Measurements from ENCODE around the gene GAGE13.
"Not testable (repeated sequence)": the region's sequence is repeated elsewhere in the genome, so short reads cannot be mapped to it uniquely, and the experiment has no call there.

The GAGE13 gene

GRCh38 chrX:49309401-49309981, 21.9 kb upstream of the GAGE13 start:
- DNase-seq (ENCODE audit: low read depth): peak; percentile 39

GRCh38 chrX:49310371-49310770, 21.0 kb upstream of the GAGE13 start:
- no peak for DNase-seq (ENCODE audit: low read depth)
- no peak overlapping the region for H3K4me3 ChIP-seq (replicated peaks; ENCODE audit: low read depth, low read length)
- TF ChIP-seq, protein P1, sequence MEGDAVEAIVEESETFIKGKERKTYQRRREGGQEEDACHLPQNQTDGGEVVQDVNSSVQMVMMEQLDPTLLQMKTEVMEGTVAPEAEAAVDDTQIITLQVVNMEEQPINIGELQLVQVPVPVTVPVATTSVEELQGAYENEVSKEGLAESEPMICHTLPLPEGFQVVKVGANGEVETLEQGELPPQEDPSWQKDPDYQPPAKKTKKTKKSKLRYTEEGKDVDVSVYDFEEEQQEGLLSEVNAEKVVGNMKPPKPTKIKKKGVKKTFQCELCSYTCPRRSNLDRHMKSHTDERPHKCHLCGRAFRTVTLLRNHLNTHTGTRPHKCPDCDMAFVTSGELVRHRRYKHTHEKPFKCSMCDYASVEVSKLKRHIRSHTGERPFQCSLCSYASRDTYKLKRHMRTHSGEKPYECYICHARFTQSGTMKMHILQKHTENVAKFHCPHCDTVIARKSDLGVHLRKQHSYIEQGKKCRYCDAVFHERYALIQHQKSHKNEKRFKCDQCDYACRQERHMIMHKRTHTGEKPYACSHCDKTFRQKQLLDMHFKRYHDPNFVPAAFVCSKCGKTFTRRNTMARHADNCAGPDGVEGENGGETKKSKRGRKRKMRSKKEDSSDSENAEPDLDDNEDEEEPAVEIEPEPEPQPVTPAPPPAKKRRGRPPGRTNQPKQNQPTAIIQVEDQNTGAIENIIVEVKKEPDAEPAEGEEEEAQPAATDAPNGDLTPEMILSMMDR (IDR thresholded peaks at IDR 0.05; ENCODE audit: low read length, missing control alignments): no peak

More at GRCh38 chrX:49309401-49309981, 21.9 kb upstream of the GAGE13 start:
- H3K4me3 ChIP-seq (replicated peaks; ENCODE audit: low read depth, low read length): peak overlapping the region; percentile 40
- TF ChIP-seq, protein P1 (IDR thresholded peaks at IDR 0.05; ENCODE audit: low read length, missing control alignments): no peak

DNA sequence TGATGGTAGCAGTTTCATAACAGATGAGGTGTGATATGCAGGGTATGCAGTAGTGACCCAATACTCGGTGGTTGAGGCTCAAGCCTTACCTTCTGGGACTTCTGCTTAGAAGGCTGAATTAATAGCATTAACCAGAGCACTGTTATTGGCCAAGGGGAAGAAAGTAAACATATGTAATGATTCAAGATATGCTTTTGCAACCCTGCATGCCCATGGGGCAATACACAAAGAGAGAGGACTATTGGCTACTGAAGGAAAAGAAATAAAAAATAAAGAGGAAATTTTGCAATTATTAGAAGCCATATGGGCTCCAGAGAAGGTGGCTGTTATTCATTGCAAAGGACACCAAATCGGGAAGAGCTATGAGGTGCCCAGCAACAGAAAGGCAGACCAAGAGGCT, 19.2 kb upstream of the GAGE13 start:
- no peak for DNase-seq (ENCODE audit: low read depth)
- TF ChIP-seq, protein P1 (IDR thresholded peaks at IDR 0.05; ENCODE audit: low read length, missing control alignments): no peak
- no peak overlapping the region for H3K4me3 ChIP-seq (replicated peaks; ENCODE audit: low read depth, low read length)

GRCh38 chrX:49316085-49316484, 15.3 kb upstream of the GAGE13 start:
- no peak for DNase-seq (ENCODE audit: low read depth)
- no peak overlapping the region for H3K4me3 ChIP-seq (replicated peaks; ENCODE audit: low read depth, low read length)
- TF ChIP-seq, protein P1 (IDR thresholded peaks at IDR 0.05; ENCODE audit: low read length, missing control alignments): no peak

GRCh38 chrX:49321737-49322136, 9.6 kb upstream of the GAGE13 start, which contains the start of gene GAGE12J:
Gene GAGE12J (plus strand): TSS chrX:49322037. CDS start chrX:49323194, 1,157 bp downstream.
- H3K4me3 ChIP-seq (replicated peaks; ENCODE audit: low read depth, low read length); DNase-seq (ENCODE audit: low read depth): not testable (repeated sequence)

- not testable (repeated sequence) for H3K4me3 ChIP-seq (replicated peaks; ENCODE audit: low read depth, low read length); DNase-seq (ENCODE audit: low read depth)
These were observed 9.1 kb upstream of the GAGE13 start for GRCh38 chrX:49322266-49322665.

DNA sequence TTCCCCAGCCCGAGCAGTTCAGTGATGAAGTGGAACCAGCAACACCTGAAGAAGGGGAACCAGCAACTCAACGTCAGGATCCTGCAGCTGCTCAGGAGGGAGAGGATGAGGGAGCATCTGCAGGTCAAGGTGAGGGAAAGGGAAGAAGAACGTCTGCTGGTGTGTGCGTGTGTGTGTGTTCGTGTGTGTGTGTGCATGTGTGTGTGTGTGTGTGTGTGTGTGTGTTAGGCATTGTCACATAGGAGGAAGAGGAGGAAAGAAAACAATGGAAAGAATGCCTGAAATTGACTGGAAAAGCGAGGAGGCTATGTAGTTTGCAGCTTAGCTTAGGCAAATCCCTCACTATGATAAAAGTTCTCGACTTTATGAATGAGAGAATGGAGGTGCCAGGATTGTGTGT, 7.6 kb upstream of the GAGE13 start:
- H3K4me3 ChIP-seq (replicated peaks; ENCODE audit: low read depth, low read length); DNase-seq (ENCODE audit: low read depth): not testable (repeated sequence)

DNA sequence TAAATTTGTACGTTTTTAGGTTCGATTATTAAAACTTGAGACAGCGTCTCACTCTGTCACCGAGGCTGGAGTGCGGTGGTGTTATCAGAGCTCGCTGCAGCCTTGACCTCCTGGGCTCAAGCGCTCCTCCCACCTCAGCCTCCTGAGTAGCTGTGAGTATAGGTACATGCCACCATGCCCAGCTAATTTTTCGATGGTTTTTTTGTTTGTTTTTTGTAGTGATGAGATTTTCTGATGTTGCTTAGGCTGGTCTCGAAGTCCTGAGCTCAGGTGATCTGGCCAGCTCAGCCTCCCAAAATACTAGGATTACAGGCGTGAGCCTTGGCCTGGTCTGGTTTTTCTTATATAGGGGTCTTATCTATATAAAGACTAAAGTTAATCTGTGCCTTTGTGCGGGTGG, 961 bp upstream of the GAGE13 start:
- H3K4me3 ChIP-seq (replicated peaks; ENCODE audit: low read depth, low read length): not testable (repeated sequence)

DNA sequence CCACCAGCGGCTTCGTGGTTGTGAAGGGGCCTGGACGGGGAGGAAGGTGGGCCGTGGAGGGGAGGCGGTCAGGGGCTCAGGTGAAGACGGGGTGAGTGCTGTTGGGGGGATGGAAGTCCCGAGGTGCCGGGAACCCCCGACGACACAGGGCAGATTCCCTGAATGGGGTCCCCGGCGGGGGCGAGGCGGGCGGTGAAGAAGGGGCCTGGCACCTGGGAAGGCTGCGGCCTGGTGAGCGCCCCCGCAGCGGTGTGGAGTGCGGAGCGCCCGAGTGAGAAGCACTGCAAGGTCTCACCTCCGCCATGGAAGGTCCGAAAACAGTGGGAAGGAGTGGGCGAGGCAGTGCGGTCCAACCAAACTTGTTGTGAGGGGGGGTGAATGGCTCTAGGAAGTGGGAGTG, 459 bp downstream of the GAGE13 start:
- H3K4me3 ChIP-seq (replicated peaks; ENCODE audit: low read depth, low read length); DNase-seq (ENCODE audit: low read depth): not testable (repeated sequence)

More for the DNA sequence above, 961 bp upstream of the GAGE13 start:
- not testable (repeated sequence) for DNase-seq (ENCODE audit: low read depth)

DNA sequence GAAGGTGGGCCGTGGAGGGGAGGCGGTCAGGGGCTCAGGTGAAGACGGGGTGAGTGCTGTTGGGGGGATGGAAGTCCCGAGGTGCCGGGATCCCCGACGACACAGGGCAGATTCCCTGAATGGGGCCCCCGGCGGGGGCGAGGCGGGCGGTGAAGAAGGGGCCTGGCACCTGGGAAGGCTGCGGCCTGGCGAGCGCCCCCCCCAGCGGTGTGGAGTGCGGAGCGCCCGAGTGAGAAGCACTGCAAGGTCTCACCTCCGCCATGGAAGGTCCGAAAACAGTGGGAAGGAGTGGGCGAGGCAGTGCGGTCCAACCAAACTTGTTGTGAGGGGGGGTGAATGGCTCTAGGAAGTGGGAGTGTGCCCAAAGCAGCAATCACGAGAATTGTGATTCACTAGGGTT, 10.1 kb downstream of the GAGE13 start:
- not testable (repeated sequence) for DNase-seq (ENCODE audit: low read depth); H3K4me3 ChIP-seq (replicated peaks; ENCODE audit: low read depth, low read length)

DNA sequence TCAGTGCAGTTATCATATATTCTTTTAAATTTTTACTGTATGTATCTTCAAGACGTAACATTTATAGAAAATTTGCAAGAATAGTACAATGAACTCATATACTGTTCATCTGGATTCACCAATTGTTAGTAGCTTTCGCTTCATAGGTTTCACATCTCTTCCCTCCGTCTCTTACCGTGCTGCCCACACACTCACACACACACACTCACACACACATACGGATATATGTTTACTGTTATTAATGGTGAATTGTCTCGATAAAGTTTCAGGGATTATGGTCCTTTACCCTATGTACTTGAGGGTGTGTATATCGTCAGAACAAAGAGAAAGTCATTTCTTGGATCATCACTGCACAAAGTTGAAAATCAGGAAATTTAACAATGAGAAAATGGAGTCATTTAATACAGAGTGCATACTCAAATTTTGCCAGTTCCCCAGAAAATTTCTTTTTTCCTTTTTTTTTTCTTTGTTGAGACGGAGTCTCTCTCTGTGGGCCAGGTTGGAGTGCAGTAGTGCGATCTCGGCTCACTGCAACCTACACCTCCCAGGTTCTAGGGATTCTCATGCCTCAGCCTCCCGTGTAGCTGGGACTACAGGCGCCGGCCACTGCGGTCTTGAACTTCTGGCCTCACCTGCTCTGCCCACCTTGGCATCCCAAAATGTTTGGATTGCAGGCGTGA, 13.3 kb downstream of the GAGE13 start:
- DNase-seq (ENCODE audit: low read depth); H3K4me3 ChIP-seq (replicated peaks; ENCODE audit: low read depth, low read length): not testable (repeated sequence)

GRCh38 chrX:49345402-49345801, 14.0 kb downstream of the GAGE13 start:
- not testable (repeated sequence) for H3K4me3 ChIP-seq (replicated peaks; ENCODE audit: low read depth, low read length); DNase-seq (ENCODE audit: low read depth)

DNA sequence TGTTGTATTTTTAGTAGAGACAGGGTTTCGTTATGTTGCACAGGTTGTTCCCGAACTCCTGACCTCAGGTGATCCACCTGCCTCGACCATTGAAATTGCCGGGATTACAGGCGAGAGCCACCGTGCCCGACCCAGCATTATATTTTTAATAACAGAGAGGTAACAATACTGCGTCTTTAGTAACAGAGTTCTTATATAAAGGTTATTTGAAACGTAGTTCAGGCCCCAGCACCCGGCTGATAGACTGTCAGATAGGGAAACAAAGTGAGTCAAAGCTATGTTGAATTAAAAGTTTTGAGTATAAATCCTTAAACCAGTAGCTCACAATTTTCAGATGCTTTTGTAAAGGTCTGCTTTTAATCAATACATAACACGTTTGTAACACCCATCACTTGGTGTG, 14.8 kb downstream of the GAGE13 start:
- DNase-seq (ENCODE audit: low read depth): peak; percentile 1

More for the DNA sequence above, 14.8 kb downstream of the GAGE13 start:
- not testable (repeated sequence) for H3K4me3 ChIP-seq (replicated peaks; ENCODE audit: low read depth, low read length)

Data from fibroblast of pulmonary artery (primary cell).